Loucy (cell line): ENCODE measurements around the gene F11R.

Experiments
- EZH2phosphoT487 ChIP-seq: fragments of 200-600 bp; IDR thresholded peaks from 2 replicates; pipeline ENCODE4 v1.6.1; 2018; ENCODE audit warnings: antibody characterized with exemption, mild to moderate bottlenecking, moderate library complexity, borderline replicate concordance
- TF ChIP-seq, protein P1 (sequence below): fragments of 200-600 bp; sonication (generic); conservative IDR thresholded peaks from 2 replicates; pipeline ENCODE4 v1.5.1; 2014; ENCODE audit warnings: mild to moderate bottlenecking, antibody characterized with exemption, low read length

DNA sequence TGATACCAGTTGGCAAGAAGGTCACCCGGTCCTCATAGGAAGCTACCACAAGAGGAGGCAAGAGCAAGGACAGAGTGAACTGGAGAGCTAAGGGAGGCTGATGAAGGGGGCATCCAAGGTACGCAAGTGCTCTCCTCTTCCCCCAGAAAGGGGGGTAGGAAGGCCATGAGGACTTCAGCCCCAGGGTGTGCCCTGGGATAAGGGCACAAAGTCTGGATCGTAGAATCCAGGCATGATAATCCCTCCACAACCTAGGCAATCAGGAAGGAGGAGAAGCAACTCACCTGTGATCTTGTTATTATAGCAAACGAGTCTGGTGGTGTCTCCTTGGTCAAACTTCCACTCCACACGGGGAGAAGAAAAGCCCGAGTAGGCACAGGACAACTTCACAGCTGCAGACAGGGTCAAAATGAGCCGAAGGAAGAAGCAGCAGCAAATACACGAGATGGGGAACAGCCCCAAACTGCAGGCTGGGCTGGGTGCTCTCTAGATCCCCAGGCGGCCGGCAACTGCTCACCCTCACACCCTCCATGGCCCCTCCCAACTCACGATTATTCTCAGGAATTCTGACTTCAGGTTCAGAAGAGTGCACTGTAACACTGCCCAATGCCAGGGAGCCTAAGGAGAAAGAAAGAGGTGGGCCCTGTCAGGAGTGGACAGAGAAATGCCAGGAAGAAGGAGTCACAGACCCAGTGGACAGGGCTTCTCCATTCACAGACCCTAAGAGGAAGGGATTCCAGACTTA, 20.0 kb downstream of the F11R start:
- TF ChIP-seq, protein P1, sequence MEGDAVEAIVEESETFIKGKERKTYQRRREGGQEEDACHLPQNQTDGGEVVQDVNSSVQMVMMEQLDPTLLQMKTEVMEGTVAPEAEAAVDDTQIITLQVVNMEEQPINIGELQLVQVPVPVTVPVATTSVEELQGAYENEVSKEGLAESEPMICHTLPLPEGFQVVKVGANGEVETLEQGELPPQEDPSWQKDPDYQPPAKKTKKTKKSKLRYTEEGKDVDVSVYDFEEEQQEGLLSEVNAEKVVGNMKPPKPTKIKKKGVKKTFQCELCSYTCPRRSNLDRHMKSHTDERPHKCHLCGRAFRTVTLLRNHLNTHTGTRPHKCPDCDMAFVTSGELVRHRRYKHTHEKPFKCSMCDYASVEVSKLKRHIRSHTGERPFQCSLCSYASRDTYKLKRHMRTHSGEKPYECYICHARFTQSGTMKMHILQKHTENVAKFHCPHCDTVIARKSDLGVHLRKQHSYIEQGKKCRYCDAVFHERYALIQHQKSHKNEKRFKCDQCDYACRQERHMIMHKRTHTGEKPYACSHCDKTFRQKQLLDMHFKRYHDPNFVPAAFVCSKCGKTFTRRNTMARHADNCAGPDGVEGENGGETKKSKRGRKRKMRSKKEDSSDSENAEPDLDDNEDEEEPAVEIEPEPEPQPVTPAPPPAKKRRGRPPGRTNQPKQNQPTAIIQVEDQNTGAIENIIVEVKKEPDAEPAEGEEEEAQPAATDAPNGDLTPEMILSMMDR: no peak
- no peak for TF ChIP-seq EZH2phosphoT487
